H9 (cell line): Measurements from ENCODE around the gene BCAR1. TPM values are rescaled to one million over a fixed set of nuclear protein-coding genes. Genes with fewer than 3 reads are reported as not detected.
"Not testable (repeated sequence)": the region's sequence is repeated elsewhere in the genome, so short reads cannot be mapped to it uniquely, and the experiment has no call there.

ENCODE experiments used
- DNase-seq: peaks from one replicate; pipeline ENCODE4 v3.0.0-alpha.2; 2017
- H2AFZ ChIP-seq: one replicate; pipeline ENCODE4 v1.6.1; 2013; ENCODE audit warnings: mild to moderate bottlenecking, low read length, control low read depth, moderate library complexity
- H2AK5ac ChIP-seq: 2 replicates; pipeline ENCODE4 v1.6.1; 2013; ENCODE audit warnings: low read length, control low read depth, mixed read lengths; ENCODE audit not compliant: insufficient read length
- H2BK120ac ChIP-seq: one replicate; pipeline ENCODE4 v1.6.1; 2013; ENCODE audit warnings: low read depth, mild to moderate bottlenecking, low read length, control low read depth, inconsistent platforms; ENCODE audit not compliant: poor library complexity, severe bottlenecking
- H2BK12ac ChIP-seq: 2 replicates; pipeline ENCODE4 v1.6.1; 2013; ENCODE audit warnings: low read length, control low read depth, mixed read lengths, low read depth; ENCODE audit not compliant: insufficient read length
- H2BK15ac ChIP-seq: 2 replicates; pipeline ENCODE4 v1.6.1; 2013; ENCODE audit warnings: low read depth, low read length, control low read depth
- H2BK20ac ChIP-seq: one replicate; pipeline ENCODE4 v1.6.1; 2013; ENCODE audit warnings: low read depth, mild to moderate bottlenecking, low read length, control low read depth, inconsistent platforms; ENCODE audit not compliant: poor library complexity, severe bottlenecking
- H2BK5ac ChIP-seq: 2 replicates; pipeline ENCODE4 v1.6.1; 2013; ENCODE audit warnings: low read length, control low read depth, mixed read lengths; ENCODE audit not compliant: insufficient read length
- H3K14ac ChIP-seq: 2 replicates; pipeline ENCODE4 v1.6.1; 2013; ENCODE audit warnings: low read length, control low read depth; ENCODE audit not compliant: insufficient read depth
- H3K18ac ChIP-seq: 2 replicates; pipeline ENCODE4 v1.6.1; 2013; ENCODE audit warnings: low read depth, mild to moderate bottlenecking, mixed read lengths, low read length, control low read depth; ENCODE audit not compliant: insufficient read length
- H3K23ac ChIP-seq: 2 replicates; pipeline ENCODE4 v1.6.1; 2013; ENCODE audit warnings: low read length, control low read depth, mixed read lengths, low read depth; ENCODE audit not compliant: insufficient read length
- H3K23me2 ChIP-seq: 2 replicates; pipeline ENCODE4 v1.6.1; 2013; ENCODE audit warnings: low read depth, mild to moderate bottlenecking, mixed read lengths, low read length, control low read depth; ENCODE audit not compliant: insufficient read length, poor library complexity, severe bottlenecking
- H3K27ac ChIP-seq: 2 replicates; pipeline ENCODE4 v1.5.1; 2013; ENCODE audit warnings: low read length, control low read depth, mixed read lengths, low read depth; ENCODE audit not compliant: insufficient read length
- H3K27me3 ChIP-seq: 2 replicates; pipeline ENCODE4 v1.6.1; 2013; ENCODE audit warnings: low read length, control low read depth, inconsistent platforms; ENCODE audit not compliant: insufficient read depth
- H3K4ac ChIP-seq: 2 replicates; pipeline ENCODE4 v1.6.1; 2013; ENCODE audit warnings: low read depth, mild to moderate bottlenecking, control low read depth, inconsistent platforms, low read length, moderate library complexity
- H3K4me1 ChIP-seq: 2 replicates; pipeline ENCODE4 v1.6.1; 2013; ENCODE audit warnings: low read length, control low read depth, inconsistent platforms; ENCODE audit not compliant: insufficient read depth
- H3K4me2 ChIP-seq: 2 replicates; pipeline ENCODE4 v1.6.1; 2013; ENCODE audit warnings: low read length, control low read depth, mixed read lengths; ENCODE audit not compliant: insufficient read length, insufficient read depth
- H3K56ac ChIP-seq: 2 replicates; pipeline ENCODE4 v1.6.1; 2013; ENCODE audit warnings: low read depth, mild to moderate bottlenecking, mixed read lengths, low read length, control low read depth; ENCODE audit not compliant: insufficient read length
- H3K79me1 ChIP-seq: 2 replicates; pipeline ENCODE4 v1.6.1; 2013; ENCODE audit warnings: low read depth, mild to moderate bottlenecking, moderate library complexity, low read length, control low read depth, inconsistent platforms; ENCODE audit not compliant: insufficient read depth, poor library complexity, severe bottlenecking
- H3K79me2 ChIP-seq: 2 replicates; pipeline ENCODE4 v1.6.1; 2013; ENCODE audit warnings: low read length, control low read depth, inconsistent platforms; ENCODE audit not compliant: insufficient read depth
- H3K9ac ChIP-seq: 2 replicates; pipeline ENCODE4 v1.6.1; 2013; ENCODE audit warnings: low read length, control low read depth, mixed read lengths; ENCODE audit not compliant: insufficient read length; ENCODE audit errors: extremely low read depth
- H3K9me3 ChIP-seq: one replicate; pipeline ENCODE4 v1.6.1; 2013; ENCODE audit warnings: low read depth, low read length, inconsistent platforms; ENCODE audit not compliant: control insufficient read depth
- H3T11ph ChIP-seq: one replicate; pipeline ENCODE4 v1.6.1; 2013; ENCODE audit warnings: mild to moderate bottlenecking, low read length, control low read depth, inconsistent platforms
- H4K20me1 ChIP-seq: one replicate; pipeline ENCODE4 v1.6.1; 2013; ENCODE audit not compliant: control insufficient read depth, insufficient read length, insufficient read depth
- H4K5ac ChIP-seq: 2 replicates; pipeline ENCODE4 v1.6.1; 2013; ENCODE audit warnings: low read depth, mild to moderate bottlenecking, mixed read lengths, low read length, control low read depth; ENCODE audit not compliant: insufficient read length
- H4K8ac ChIP-seq: replicated peaks from 2 replicates; pipeline ENCODE4 v1.6.1; 2013; ENCODE audit warnings: low read length, control low read depth, mixed read lengths, low read depth; ENCODE audit not compliant: insufficient read length
- H4K91ac ChIP-seq: 2 replicates; pipeline ENCODE4 v1.6.1; 2013; ENCODE audit warnings: low read depth, mild to moderate bottlenecking, moderate library complexity, mixed read lengths, low read length, control low read depth; ENCODE audit not compliant: insufficient read length
- H3K27ac Mint-ChIP-seq, 3 experiments: 2 replicates in 2 of 3; 3 replicates in 1 of 3; pipeline ENCODE4 v1.8.0; 2020 to 2021; ENCODE audit warnings: mixed read lengths in 3 of 3, mild to moderate bottlenecking in 1 of 3, moderate library complexity in 1 of 3
- H3K27me3 Mint-ChIP-seq: 2 replicates; pipeline ENCODE4 v1.8.0; 2021; ENCODE audit warnings: low read depth, mild to moderate bottlenecking, moderate library complexity, mixed read lengths
- H3K36me3 Mint-ChIP-seq, 3 experiments: 2 replicates in 2 of 3; 3 replicates in 1 of 3; pipeline ENCODE4 v1.8.0; 2020 to 2021; ENCODE audit warnings: low read depth in 3 of 3, mixed read lengths in 3 of 3; ENCODE audit not compliant: insufficient read depth in 1 of 3
- H3K4me1 Mint-ChIP-seq, 2 experiments: 2 replicates each; pipeline ENCODE4 v1.8.0; 2020; ENCODE audit warnings: mixed read lengths in 2 of 2
- H3K4me3 Mint-ChIP-seq, 2 experiments: 2 replicates in 1 of 2; 3 replicates in 1 of 2; pipeline ENCODE4 v1.8.0; 2020 to 2021; ENCODE audit warnings: mild to moderate bottlenecking in 2 of 2, mixed read lengths in 2 of 2, moderate library complexity in 1 of 2
- H3K9me3 Mint-ChIP-seq, 2 experiments: 2 replicates in 1 of 2; 3 replicates in 1 of 2; pipeline ENCODE4 v1.8.0; 2020; ENCODE audit warnings: mild to moderate bottlenecking in 2 of 2, mixed read lengths in 2 of 2, moderate library complexity in 1 of 2
- CTCF ChIP-seq: fragments of 200-600 bp; sonication (generic); conservative IDR thresholded peaks from 3 replicates; pipeline ENCODE4 v1.8.0; 2021; ENCODE audit warnings: antibody characterized with exemption, mild to moderate bottlenecking
- WGBS: extraction: QIAGEN DNeasy Blood & Tissue Kit; methylation state at CpG from one replicate; pipeline ENCODE4 v1.1.7; 2013; ENCODE audit warnings: missing lambda C conversion rate, low lambda C conversion rate, mixed read lengths; ENCODE audit not compliant: insufficient read length; ENCODE audit errors: extremely low coverage; 5-methylcytosine and 5-hydroxymethylcytosine counted together
- total RNA-seq: library from RNA; stranded (reverse); gene quantifications from 2 replicates; pipeline ENCODE4 v1.2.1, GENCODE V29; 2021

The BCAR1 gene
- total RNA-seq, 1 experiment from 2014 or later: 97.1 TPM

- H3T11ph ChIP-seq: no peak overlapping the region
- H3K23ac ChIP-seq: no peak overlapping the region
- H3K4me2 ChIP-seq: no peak overlapping the region
- Mint-ChIP-seq H3K36me3 (peaks cover 31 to 43% (median 38%) of the 10 kb centered on the region in 3 experiments; a peak in 6 of 7 replicates), H3K4me1 (peaks cover 44 to 52% of the 10 kb centered on the region in 2 experiments), H3K4me3 (peak overlapping the region in 1 of 2 experiments; percentile 21; a peak in 1 of 5 replicates), H3K27me3 (no peaks in the 10 kb centered on the region; the same call in 1 of the 2 replicates), H3K27ac (peak overlapping the region; percentile 82 to 99 (median 90); a peak in 5 of 7 replicates), H3K9me3 (no peaks in the 10 kb centered on the region)
- H3K14ac ChIP-seq: no peak overlapping the region; the same call in none of the 2 replicates
- no peaks in the 10 kb centered on the region for H4K20me1 ChIP-seq
- H2AK5ac ChIP-seq: no peak overlapping the region
- peak overlapping the region; percentile 70 for H4K91ac ChIP-seq
- H3K9ac ChIP-seq: no peak overlapping the region
- H3K18ac ChIP-seq: no peak overlapping the region
- H2BK5ac ChIP-seq: no peak overlapping the region
- H3K27ac ChIP-seq: no peak overlapping the region
- peaks cover 2% of the 10 kb centered on the region; the same call in 1 of the 2 replicates for H3K4me1 ChIP-seq
- no CpG with 5 or more reads among the region's 20 CpGs for WGBS
- no peak overlapping the region for H2BK12ac ChIP-seq
- no peak overlapping the region for H2BK120ac ChIP-seq
- no peaks in the 10 kb centered on the region for H3K9me3 ChIP-seq
- no peak overlapping the region for H2BK15ac ChIP-seq
- H3K23me2 ChIP-seq: no peaks in the 10 kb centered on the region
- H3K79me2 ChIP-seq: peaks cover 39% of the 10 kb centered on the region; the same call in 1 of the 2 replicates
- no peak overlapping the region for H4K8ac ChIP-seq
- H2AFZ ChIP-seq: no peak overlapping the region
- no peaks in the 10 kb centered on the region for H3K27me3 ChIP-seq
- no peak overlapping the region for H2BK20ac ChIP-seq
- no peak for TF ChIP-seq CTCF
- no peak overlapping the region for H3K56ac ChIP-seq
- H3K4ac ChIP-seq: no peak overlapping the region
- H3K79me1 ChIP-seq: peaks cover 9% of the 10 kb centered on the region
- no peak overlapping the region for H4K5ac ChIP-seq
- DNase-seq: no peak
Observed at GRCh38 chr16:75243667-75244224, 7.7 kb downstream of the BCAR1 start.

GRCh38 chr16:75242436-75243078 lies 8.9 kb downstream of the BCAR1 start:
- not testable (repeated sequence) for H3K9me3 Mint-ChIP-seq, H3K23ac ChIP-seq, DNase-seq, H2BK120ac ChIP-seq, H4K5ac ChIP-seq, H2AK5ac ChIP-seq, H3K23me2 ChIP-seq, H2BK12ac ChIP-seq, H3K9me3 ChIP-seq, H2BK15ac ChIP-seq, H3K9ac ChIP-seq, H2BK5ac ChIP-seq, H2BK20ac ChIP-seq, H3K27me3 ChIP-seq, H3K56ac ChIP-seq, H3K18ac ChIP-seq, H2AFZ ChIP-seq, H3T11ph ChIP-seq, H3K4me1 ChIP-seq, H3K4me2 ChIP-seq, H4K20me1 ChIP-seq, H3K79me1 ChIP-seq, H4K91ac ChIP-seq, H3K27ac ChIP-seq, H3K14ac ChIP-seq, H3K4ac ChIP-seq, H3K4me3 Mint-ChIP-seq, H3K27me3 Mint-ChIP-seq, H4K8ac ChIP-seq
- no CpG with 5 or more reads among the region's 27 CpGs for WGBS
- Mint-ChIP-seq H3K36me3 (peaks cover 31 to 43% (median 38%) of the 10 kb centered on the region in 3 experiments; a peak in 6 of 7 replicates), H3K27ac (peak overlapping the region in 2 of 3 experiments; percentile 38 to 85; a peak in 3 of 7 replicates), H3K4me1 (peaks cover 36 to 47% of the 10 kb centered on the region in 2 experiments)
- H3K79me2 ChIP-seq: peaks cover 29% of the 10 kb centered on the region; the same call in 1 of the 2 replicates
